ENCODE measurements around the gene WDR44.

GRCh38 chrX:118396113-118396512 lies 50.2 kb downstream of the WDR44 start:
- no peak for TF ChIP-seq CTCF (IDR thresholded peaks at IDR 0.05; ENCODE audit: poor library complexity)
- no peak for TF ChIP-seq EZH2 (IDR thresholded peaks at IDR 0.05; ENCODE audit: borderline replicate concordance)
- TF ChIP-seq EZH2phosphoT487 (IDR thresholded peaks at IDR 0.05; ENCODE audit: low read depth, severe bottlenecking, unreplicated experiment): no peak
